Calu3 (cell line): ENCODE data around the gene CPT2. TPM values are rescaled to one million over a fixed set of nuclear protein-coding genes. Genes with fewer than 3 reads are reported as not detected.

Experiments used
- BruUV-seq: library from RNA; stranded (reverse); fragments of 400-500 nt; replicated peaks from 2 replicates; lab custom pipeline; 2021; lab: Mats Ljungman, UMichigan
- CTCF ChIA-PET: fragments of 300-600 bp; sonication (Branson Sonifier 250); formaldehyde crosslinking; loops from one replicate; lab custom pipeline; 2022; ENCODE audit warnings: antibody characterized with exemption; lab: Charles Lee
- DNase-seq: peaks from one replicate; pipeline ENCODE4 v3.0.0; 2022
- H3K27ac Mint-ChIP-seq: one replicate; pipeline ENCODE4 v1.8.0; 2022; ENCODE audit warnings: mixed read lengths; ENCODE audit not compliant: unreplicated experiment
- H3K27me3 Mint-ChIP-seq: one replicate; pipeline ENCODE4 v1.8.0; 2022; ENCODE audit warnings: mixed read lengths; ENCODE audit not compliant: unreplicated experiment
- H3K36me3 Mint-ChIP-seq: one replicate; pipeline ENCODE4 v1.8.0; 2022; ENCODE audit warnings: mild to moderate bottlenecking, moderate library complexity, mixed read lengths; ENCODE audit not compliant: insufficient read depth, unreplicated experiment
- H3K4me1 Mint-ChIP-seq: one replicate; pipeline ENCODE4 v1.8.0; 2022; ENCODE audit warnings: mild to moderate bottlenecking, low read depth, mixed read lengths; ENCODE audit not compliant: unreplicated experiment
- H3K4me3 Mint-ChIP-seq: one replicate; pipeline ENCODE4 v1.8.0; 2022; ENCODE audit warnings: mild to moderate bottlenecking, low read depth, moderate library complexity, mixed read lengths; ENCODE audit not compliant: unreplicated experiment
- H3K9me3 Mint-ChIP-seq: one replicate; pipeline ENCODE4 v1.8.0; 2022; ENCODE audit warnings: low read depth, mixed read lengths; ENCODE audit not compliant: unreplicated experiment
- intact Hi-C: fragments of 100-400 bp; cut with micrococcal nuclease; formaldehyde crosslinking; loops from one replicate; pipeline ENCODE4 v1.10.0; 2022; ENCODE audit not compliant: unreplicated experiment
- total RNA-seq: library from RNA; stranded (reverse); gene quantifications from 2 replicates; pipeline ENCODE4 v1.2.3, GENCODE V29; 2022
- TF ChIP-seq, protein P1 (sequence below): fragments of 200-600 bp; IDR thresholded peaks from one replicate; pipeline ENCODE4 v1.8.0; 2022; ENCODE audit warnings: antibody characterized with exemption; ENCODE audit not compliant: unreplicated experiment

CPT2 gene
- total RNA-seq, 1 experiment from 2014 or later: 18.5 TPM

DNA sequence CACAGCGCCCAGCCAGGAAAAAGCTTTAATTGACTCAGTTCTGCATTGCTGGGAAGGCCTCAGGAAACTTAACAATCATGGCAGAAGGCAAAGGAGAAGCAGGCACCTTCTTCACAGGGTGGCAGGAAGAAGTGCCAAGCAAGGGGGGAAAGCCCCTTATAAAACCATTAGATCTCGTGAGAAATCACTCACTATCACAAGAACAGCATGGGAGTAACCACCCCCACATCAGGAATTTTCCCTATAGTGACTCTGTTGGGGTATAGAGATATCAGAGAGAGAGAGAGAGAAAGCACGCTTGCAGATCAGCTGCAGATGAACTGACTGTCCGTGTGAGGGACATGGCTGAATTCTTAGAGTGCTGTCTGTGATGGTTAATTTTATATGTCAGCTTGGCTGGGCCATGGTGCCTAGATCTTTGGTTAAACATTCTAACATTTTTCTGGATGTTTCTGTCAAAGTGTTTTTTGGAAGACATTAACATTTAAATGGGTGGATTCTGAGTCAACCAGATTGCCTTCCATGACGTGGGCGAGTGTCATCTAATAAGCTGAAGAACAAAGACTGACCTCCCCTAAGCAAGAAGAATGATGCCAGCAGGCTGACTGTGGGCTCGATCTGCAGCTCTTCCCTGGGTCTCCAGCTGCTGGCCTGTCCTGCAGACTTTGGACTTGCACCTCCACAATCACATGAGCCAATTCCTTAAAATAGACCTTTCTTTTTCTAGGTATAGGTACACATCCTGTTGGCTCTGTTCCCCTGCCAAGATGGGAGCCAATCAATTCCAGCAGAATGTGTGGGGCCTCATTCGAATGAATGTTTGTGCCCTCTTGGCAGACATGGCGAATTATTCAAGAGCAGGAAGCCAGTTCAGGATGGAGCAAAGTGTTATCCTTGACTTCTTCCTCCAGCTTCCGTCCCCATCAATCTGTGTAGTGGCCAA, 21.4 kb upstream of the CPT2 start:
- no TSS peak for BruUV-seq
- Mint-ChIP-seq H3K4me3 (no peak overlapping the region), H3K9me3 (no peaks in the 10 kb centered on the region), H3K4me1 (peaks cover 38% of the 10 kb centered on the region), H3K27me3 (peaks cover 15% of the 10 kb centered on the region), H3K27ac (no peak overlapping the region), H3K36me3 (no peaks in the 10 kb centered on the region)
- no peak for DNase-seq
- TF ChIP-seq, protein P1, sequence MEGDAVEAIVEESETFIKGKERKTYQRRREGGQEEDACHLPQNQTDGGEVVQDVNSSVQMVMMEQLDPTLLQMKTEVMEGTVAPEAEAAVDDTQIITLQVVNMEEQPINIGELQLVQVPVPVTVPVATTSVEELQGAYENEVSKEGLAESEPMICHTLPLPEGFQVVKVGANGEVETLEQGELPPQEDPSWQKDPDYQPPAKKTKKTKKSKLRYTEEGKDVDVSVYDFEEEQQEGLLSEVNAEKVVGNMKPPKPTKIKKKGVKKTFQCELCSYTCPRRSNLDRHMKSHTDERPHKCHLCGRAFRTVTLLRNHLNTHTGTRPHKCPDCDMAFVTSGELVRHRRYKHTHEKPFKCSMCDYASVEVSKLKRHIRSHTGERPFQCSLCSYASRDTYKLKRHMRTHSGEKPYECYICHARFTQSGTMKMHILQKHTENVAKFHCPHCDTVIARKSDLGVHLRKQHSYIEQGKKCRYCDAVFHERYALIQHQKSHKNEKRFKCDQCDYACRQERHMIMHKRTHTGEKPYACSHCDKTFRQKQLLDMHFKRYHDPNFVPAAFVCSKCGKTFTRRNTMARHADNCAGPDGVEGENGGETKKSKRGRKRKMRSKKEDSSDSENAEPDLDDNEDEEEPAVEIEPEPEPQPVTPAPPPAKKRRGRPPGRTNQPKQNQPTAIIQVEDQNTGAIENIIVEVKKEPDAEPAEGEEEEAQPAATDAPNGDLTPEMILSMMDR: no peak
- intact Hi-C loops: no loop called here
- CTCF ChIA-PET: interaction anchor here (0.6 to 1.7 kb wide), 2 partner anchors 11 to 248 kb away, joined by 5 to 7 read pairs; partner anchors contain the start of gene SCP2

DNA sequence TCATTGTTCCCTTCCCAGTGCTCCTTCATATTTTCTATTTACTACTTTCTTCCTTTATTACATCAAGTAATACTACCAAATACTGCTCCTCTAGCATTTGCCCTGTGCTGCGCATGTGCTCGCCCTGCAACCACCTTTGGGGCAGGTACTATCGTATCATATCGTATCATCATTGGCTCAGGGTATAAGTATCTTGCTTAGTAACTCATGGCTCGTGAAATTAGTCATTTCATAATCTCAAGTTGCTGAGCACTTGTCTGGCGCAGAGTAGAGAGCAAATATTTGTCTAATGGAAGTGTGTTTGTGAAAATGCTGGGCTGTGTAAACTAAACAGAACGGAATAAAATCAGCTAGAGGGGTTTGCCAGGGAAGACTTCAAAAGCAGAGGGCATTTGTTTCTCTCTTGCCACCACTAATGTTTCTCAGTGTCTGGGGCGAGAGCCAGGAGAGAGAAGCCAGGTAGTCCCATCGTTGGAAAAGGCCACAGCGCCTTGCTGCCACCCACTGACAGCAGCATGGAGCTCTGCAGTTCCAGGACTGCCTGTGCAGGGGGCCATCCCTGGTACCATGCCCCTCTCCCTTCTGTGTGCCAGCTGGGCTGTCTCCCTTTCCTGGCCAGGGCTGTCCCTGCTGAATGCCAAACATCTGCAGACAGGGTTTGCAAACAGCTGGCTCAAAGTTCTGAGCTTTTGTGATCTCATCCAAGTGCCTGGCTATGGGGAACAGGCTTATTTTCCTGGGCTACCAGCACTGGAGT, 20.0 kb upstream of the CPT2 start:
- H3K9me3 Mint-ChIP-seq: no peaks in the 10 kb centered on the region
- H3K27ac Mint-ChIP-seq: no peak overlapping the region
- intact Hi-C loops: no loop called here
- BruUV-seq: no TSS peak
- peaks cover 38% of the 10 kb centered on the region for H3K4me1 Mint-ChIP-seq
- no peaks in the 10 kb centered on the region for H3K36me3 Mint-ChIP-seq
- H3K27me3 Mint-ChIP-seq: peaks cover 15% of the 10 kb centered on the region
- TF ChIP-seq, protein P1: peak; percentile 15
- peak; percentile 47 for DNase-seq
- CTCF ChIA-PET: interaction anchor here (0.6 to 1.7 kb wide), 4 partner anchors 9 to 162 kb away, joined by 3 to 5 read pairs (median 4); no protein-coding TSS in a partner anchor
- no peak overlapping the region for H3K4me3 Mint-ChIP-seq

DNA sequence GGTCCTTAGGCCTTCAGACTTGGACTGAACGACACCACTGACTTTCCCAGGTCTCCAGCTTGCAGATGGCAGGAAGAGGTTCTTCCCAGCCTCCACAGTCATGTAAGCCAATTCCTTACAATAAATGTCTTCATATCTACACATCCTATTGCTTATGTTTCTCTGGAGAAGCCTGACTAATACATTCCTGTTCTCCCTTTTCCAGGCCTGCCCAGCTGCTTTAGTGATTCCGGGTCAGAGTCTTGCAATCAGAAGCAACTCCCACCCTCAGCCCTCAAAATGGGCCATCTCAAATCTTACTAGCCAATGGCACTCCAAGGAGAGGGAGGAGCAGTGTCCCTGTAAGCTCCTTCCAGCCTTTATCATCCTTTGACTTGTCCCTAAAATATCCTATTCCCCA, 16.4 kb upstream of the CPT2 start:
- intact Hi-C loops: loop anchor here (5.0 to 10.0 kb wide), 2 partner anchors 165 to 258 kb away; partner anchors contain the start of gene ECHDC2
- Mint-ChIP-seq H3K36me3 (no peaks in the 10 kb centered on the region), H3K9me3 (no peaks in the 10 kb centered on the region), H3K4me3 (no peak overlapping the region), H3K4me1 (peaks cover 22% of the 10 kb centered on the region), H3K27me3 (no peaks in the 10 kb centered on the region), H3K27ac (no peak overlapping the region)
- TF ChIP-seq, protein P1: no peak
- no peak for DNase-seq
- BruUV-seq: no TSS peak
- CTCF ChIA-PET: interaction anchor here (0.6 kb wide), 1 partner anchor 1511 kb away, joined by 11 read pairs; no protein-coding TSS in a partner anchor

DNA sequence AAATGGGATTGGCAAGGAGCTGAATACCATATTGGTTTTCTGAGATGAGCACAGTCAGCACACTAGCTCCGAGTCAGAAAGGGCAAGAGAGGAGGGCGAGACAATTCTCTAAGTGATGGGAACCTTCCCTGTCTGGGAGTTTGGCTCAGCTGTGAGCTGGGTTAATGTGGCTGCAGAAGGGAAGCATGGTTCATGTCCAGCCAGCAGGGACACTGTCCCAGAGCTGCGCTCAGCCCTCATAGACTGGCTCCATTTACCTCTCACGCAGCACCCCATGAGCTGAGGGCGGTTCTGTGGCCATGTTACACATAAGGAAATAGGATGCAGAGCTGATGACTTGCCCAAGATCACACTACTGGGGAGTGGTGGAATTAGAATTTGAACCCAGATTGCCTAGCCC, 15.7 kb upstream of the CPT2 start:
- no TSS peak for BruUV-seq
- no peak for DNase-seq
- intact Hi-C loops: loop anchor here (5.0 to 10.0 kb wide), 2 partner anchors 166 to 259 kb away; partner anchors contain the start of gene ECHDC2
- Mint-ChIP-seq H3K36me3 (no peaks in the 10 kb centered on the region), H3K9me3 (no peaks in the 10 kb centered on the region), H3K4me1 (peaks cover 15% of the 10 kb centered on the region), H3K4me3 (no peak overlapping the region), H3K27ac (no peak overlapping the region), H3K27me3 (no peaks in the 10 kb centered on the region)
- TF ChIP-seq, protein P1: no peak
- CTCF ChIA-PET: no interaction called here
